Measurements from ENCODE around the gene HCRTR1.

HCRTR1 gene

GRCh38 chr1:31671561-31672201 is 54.2 kb downstream of the HCRTR1 start:
- Histone ChIP-seq H3K36me3 (ENCODE audit: control insufficient read depth in 5 of 5, insufficient read depth in 5 of 5, low read length in 5 of 5) (peaks cover 0 to 14% (median 6%) of the 10 kb centered on the region in 5 donors), H3K9me3 (ENCODE audit: control insufficient read depth in 5 of 5, low read length in 5 of 5) (no peaks in the 10 kb centered on the region), H3K27me3 (ENCODE audit: control insufficient read depth in 5 of 5, insufficient read depth in 4 of 5, low read length in 5 of 5) (peaks cover 0 to 2% (median 0%) of the 10 kb centered on the region in 5 donors), H3K27ac (ENCODE audit: low read depth, low read length) (no peak overlapping the region), H3K9ac (ENCODE audit: low read length in 5 of 5) (no peak overlapping the region), H3K4me1 (ENCODE audit: control insufficient read depth in 5 of 5, insufficient read depth in 5 of 5, low read length in 5 of 5) (peaks cover 5 to 53% (median 43%) of the 10 kb centered on the region in 5 donors), H3K4me3 (ENCODE audit: low read depth in 1 of 5, low read length in 5 of 5) (no peak overlapping the region)

- Histone ChIP-seq H3K9ac (ENCODE audit: low read length in 5 of 5) (no peak overlapping the region), H3K36me3 (ENCODE audit: control insufficient read depth in 5 of 5, insufficient read depth in 5 of 5, low read length in 5 of 5) (peaks cover 0 to 14% (median 9%) of the 10 kb centered on the region in 5 donors), H3K27ac (ENCODE audit: low read depth, low read length) (no peak overlapping the region), H3K27me3 (ENCODE audit: control insufficient read depth in 5 of 5, insufficient read depth in 4 of 5, low read length in 5 of 5) (no peaks in the 10 kb centered on the region), H3K4me1 (ENCODE audit: control insufficient read depth in 5 of 5, insufficient read depth in 5 of 5, low read length in 5 of 5) (peaks cover 5 to 52% (median 40%) of the 10 kb centered on the region in 5 donors), H3K9me3 (ENCODE audit: control insufficient read depth in 5 of 5, low read length in 5 of 5) (no peaks in the 10 kb centered on the region), H3K4me3 (ENCODE audit: low read depth in 1 of 5, low read length in 5 of 5) (no peak overlapping the region)
These were observed 55.5 kb downstream of the HCRTR1 start for GRCh38 chr1:31672986-31673385.

GRCh38 chr1:31673433-31673832 is 55.9 kb downstream of the HCRTR1 start:
- Histone ChIP-seq H3K27me3 (ENCODE audit: control insufficient read depth in 5 of 5, insufficient read depth in 4 of 5, low read length in 5 of 5) (no peaks in the 10 kb centered on the region), H3K4me3 (ENCODE audit: low read depth in 1 of 5, low read length in 5 of 5) (no peak overlapping the region), H3K9ac (ENCODE audit: low read length in 5 of 5) (no peak overlapping the region), H3K27ac (ENCODE audit: low read depth, low read length) (no peak overlapping the region), H3K9me3 (ENCODE audit: control insufficient read depth in 5 of 5, low read length in 5 of 5) (no peaks in the 10 kb centered on the region), H3K4me1 (ENCODE audit: control insufficient read depth in 5 of 5, insufficient read depth in 5 of 5, low read length in 5 of 5) (peaks cover 5 to 51% (median 40%) of the 10 kb centered on the region in 5 donors), H3K36me3 (ENCODE audit: control insufficient read depth in 5 of 5, insufficient read depth in 5 of 5, low read length in 5 of 5) (peaks cover 0 to 14% (median 9%) of the 10 kb centered on the region in 5 donors)

GRCh38 chr1:31674626-31675025 is 57.1 kb downstream of the HCRTR1 start:
- Histone ChIP-seq H3K4me3 (ENCODE audit: low read depth in 1 of 5, low read length in 5 of 5) (no peak overlapping the region), H3K27ac (ENCODE audit: low read depth, low read length) (no peak overlapping the region)

GRCh38 chr1:31675161-31675560 is 57.7 kb downstream of the HCRTR1 start:
- peaks cover 0 to 17% (median 15%) of the 10 kb centered on the region in 5 donors for H3K36me3 ChIP-seq (ENCODE audit: control insufficient read depth in 5 of 5, insufficient read depth in 5 of 5, low read length in 5 of 5)
- H3K27ac ChIP-seq (ENCODE audit: low read depth, low read length): no peak overlapping the region
- H3K4me1 ChIP-seq (ENCODE audit: control insufficient read depth in 5 of 5, insufficient read depth in 5 of 5, low read length in 5 of 5): peaks cover 2 to 37% (median 34%) of the 10 kb centered on the region in 5 donors
- H3K9me3 ChIP-seq (ENCODE audit: control insufficient read depth in 5 of 5, low read length in 5 of 5): no peaks in the 10 kb centered on the region
- H3K9ac ChIP-seq (ENCODE audit: low read length in 5 of 5): no peak overlapping the region
- H3K27me3 ChIP-seq (ENCODE audit: control insufficient read depth in 5 of 5, insufficient read depth in 4 of 5, low read length in 5 of 5): peaks cover 0 to 2% (median 0%) of the 10 kb centered on the region in 5 donors
- H3K4me3 ChIP-seq (ENCODE audit: low read depth in 1 of 5, low read length in 5 of 5): no peak overlapping the region

More at GRCh38 chr1:31674626-31675025, 57.1 kb downstream of the HCRTR1 start:
- Histone ChIP-seq H3K27me3 (ENCODE audit: control insufficient read depth in 5 of 5, insufficient read depth in 4 of 5, low read length in 5 of 5) (no peaks in the 10 kb centered on the region), H3K4me1 (ENCODE audit: control insufficient read depth in 5 of 5, insufficient read depth in 5 of 5, low read length in 5 of 5) (peaks cover 4 to 42% (median 40%) of the 10 kb centered on the region in 5 donors), H3K9me3 (ENCODE audit: control insufficient read depth in 5 of 5, low read length in 5 of 5) (no peaks in the 10 kb centered on the region), H3K36me3 (ENCODE audit: control insufficient read depth in 5 of 5, insufficient read depth in 5 of 5, low read length in 5 of 5) (peaks cover 0 to 14% (median 10%) of the 10 kb centered on the region in 5 donors), H3K9ac (ENCODE audit: low read length in 5 of 5) (no peak overlapping the region)

GRCh38 chr1:31675756-31676155 is 58.3 kb downstream of the HCRTR1 start:
- no peak overlapping the region for H3K27ac ChIP-seq (ENCODE audit: low read depth, low read length)
- H3K9ac ChIP-seq (ENCODE audit: low read length in 5 of 5): no peak overlapping the region
- no peaks in the 10 kb centered on the region for H3K9me3 ChIP-seq (ENCODE audit: control insufficient read depth in 5 of 5, low read length in 5 of 5)
- peaks cover 0 to 3% (median 0%) of the 10 kb centered on the region in 5 donors for H3K27me3 ChIP-seq (ENCODE audit: control insufficient read depth in 5 of 5, insufficient read depth in 4 of 5, low read length in 5 of 5)
- H3K4me1 ChIP-seq (ENCODE audit: control insufficient read depth in 5 of 5, insufficient read depth in 5 of 5, low read length in 5 of 5): peaks cover 0 to 32% (median 29%) of the 10 kb centered on the region in 5 donors
- H3K36me3 ChIP-seq (ENCODE audit: control insufficient read depth in 5 of 5, insufficient read depth in 5 of 5, low read length in 5 of 5): peaks cover 0 to 20% (median 17%) of the 10 kb centered on the region in 5 donors
- H3K4me3 ChIP-seq (ENCODE audit: low read depth in 1 of 5, low read length in 5 of 5): no peak overlapping the region
